GM19328 (cell line): Measurements from ENCODE around the gene CCL18.
"Not testable (repeated sequence)": the region's sequence is repeated elsewhere in the genome, so short reads cannot be mapped to it uniquely, and the experiment has no call there.

Experiments
- ATAC-seq: cut with Tn5 transposase; IDR thresholded peaks from one replicate; pipeline ENCODE4 v1.9.1; 2021; ENCODE audit warnings: mild to moderate bottlenecking, moderate library complexity; ENCODE audit not compliant: unreplicated experiment

CCL18 gene

GRCh38 chr17:36070427-36070826 lies 6.4 kb downstream of the CCL18 start:
- no peak for ATAC-seq

GRCh38 chr17:36071751-36072150 lies 7.7 kb downstream of the CCL18 start:
- no peak for ATAC-seq

- ATAC-seq = no peak
Measured at GRCh38 chr17:36072431-36073121, 8.5 kb downstream of the CCL18 start.

GRCh38 chr17:36074365-36074764 lies 10.3 kb downstream of the CCL18 start:
- ATAC-seq = no peak

- not testable (repeated sequence) for ATAC-seq
Measured at GRCh38 chr17:36081681-36082471, 17.8 kb downstream of the CCL18 start.

- peak; percentile 54 for ATAC-seq
Measured at GRCh38 chr17:36082482-36083120, 18.5 kb downstream of the CCL18 start.

GRCh38 chr17:36083691-36084090 lies 19.6 kb downstream of the CCL18 start:
- ATAC-seq = not testable (repeated sequence)

GRCh38 chr17:36085765-36086164 lies 21.7 kb downstream of the CCL18 start:
- no peak for ATAC-seq

GRCh38 chr17:36086791-36087190 lies 22.7 kb downstream of the CCL18 start:
- ATAC-seq = no peak

- ATAC-seq = not testable (repeated sequence)
Measured at GRCh38 chr17:36087471-36087870, 23.4 kb downstream of the CCL18 start.

GRCh38 chr17:36087897-36088572 lies 24.0 kb downstream of the CCL18 start:
- not testable (repeated sequence) for ATAC-seq

GRCh38 chr17:36088670-36089338 lies 24.7 kb downstream of the CCL18 start:
- no peak for ATAC-seq

- ATAC-seq = no peak
Measured at GRCh38 chr17:36089339-36089865, 25.3 kb downstream of the CCL18 start.

GRCh38 chr17:36089888-36090836 lies 26.1 kb downstream of the CCL18 start, which contains the start of gene CCL3:
TSS of gene CCL3 (minus strand) at chr17:36090143. CDS start at chr17:36090058, 85 bp downstream.
- ATAC-seq = peak; percentile 62

- ATAC-seq = no peak
Measured at GRCh38 chr17:36092230-36092629, 28.2 kb downstream of the CCL18 start.

GRCh38 chr17:36092715-36093114 lies 28.6 kb downstream of the CCL18 start:
- ATAC-seq = not testable (repeated sequence)

- ATAC-seq = no peak
Measured at GRCh38 chr17:36094232-36094631, 30.2 kb downstream of the CCL18 start.

- no peak for ATAC-seq
Measured at GRCh38 chr17:36094746-36095145, 30.7 kb downstream of the CCL18 start.

GRCh38 chr17:36095992-36096391 lies 31.9 kb downstream of the CCL18 start:
- no peak for ATAC-seq
